ENCODE data around the gene RERE.

- TF ChIP-seq EZH2 (IDR thresholded peaks at IDR 0.05) (no peak), POLR2AphosphoS5 (IDR thresholded peaks at IDR 0.05; ENCODE audit: borderline replicate concordance, low read depth, low read length) (no peak)
Observed at GRCh38 chr1:8555582-8555981, 261.9 kb downstream of the RERE start.

All from SK-N-MC (cell line).